HFF-Myc (cell line): ENCODE results near the gene ULK1.
A peak's percentile ranks its signal among the peaks of the same experiment; 100 is the strongest.

Source experiments
- DNase-seq: peaks from one replicate; pipeline ENCODE4 v3.0.0-alpha.2; 2011; ENCODE audit warnings: low read depth; ENCODE audit errors: extremely low read depth
- H3K4me3 ChIP-seq: replicated peaks from 2 replicates; pipeline ENCODE4 v1.5.1; 2011; ENCODE audit warnings: low read depth, mild to moderate bottlenecking, control low read depth, low read length
- TF ChIP-seq, protein P1 (sequence below): IDR thresholded peaks from 2 replicates; pipeline ENCODE4 v1.5.1; 2012; ENCODE audit warnings: mild to moderate bottlenecking, low read depth, low read length, control low read depth; ENCODE audit errors: missing control alignments

Gene ULK1

GRCh38 chr12:131894313-131894860 is at the start of gene ULK1:
Gene ULK1 (plus strand): TSS chr12:131894622. CDS start chr12:131895002, 380 bp downstream.
- peak; percentile 50 for DNase-seq
- H3K4me3 ChIP-seq = peak within 1 kb of the TSS; percentile 56
- TF ChIP-seq, protein P1, sequence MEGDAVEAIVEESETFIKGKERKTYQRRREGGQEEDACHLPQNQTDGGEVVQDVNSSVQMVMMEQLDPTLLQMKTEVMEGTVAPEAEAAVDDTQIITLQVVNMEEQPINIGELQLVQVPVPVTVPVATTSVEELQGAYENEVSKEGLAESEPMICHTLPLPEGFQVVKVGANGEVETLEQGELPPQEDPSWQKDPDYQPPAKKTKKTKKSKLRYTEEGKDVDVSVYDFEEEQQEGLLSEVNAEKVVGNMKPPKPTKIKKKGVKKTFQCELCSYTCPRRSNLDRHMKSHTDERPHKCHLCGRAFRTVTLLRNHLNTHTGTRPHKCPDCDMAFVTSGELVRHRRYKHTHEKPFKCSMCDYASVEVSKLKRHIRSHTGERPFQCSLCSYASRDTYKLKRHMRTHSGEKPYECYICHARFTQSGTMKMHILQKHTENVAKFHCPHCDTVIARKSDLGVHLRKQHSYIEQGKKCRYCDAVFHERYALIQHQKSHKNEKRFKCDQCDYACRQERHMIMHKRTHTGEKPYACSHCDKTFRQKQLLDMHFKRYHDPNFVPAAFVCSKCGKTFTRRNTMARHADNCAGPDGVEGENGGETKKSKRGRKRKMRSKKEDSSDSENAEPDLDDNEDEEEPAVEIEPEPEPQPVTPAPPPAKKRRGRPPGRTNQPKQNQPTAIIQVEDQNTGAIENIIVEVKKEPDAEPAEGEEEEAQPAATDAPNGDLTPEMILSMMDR = no peak

DNA sequence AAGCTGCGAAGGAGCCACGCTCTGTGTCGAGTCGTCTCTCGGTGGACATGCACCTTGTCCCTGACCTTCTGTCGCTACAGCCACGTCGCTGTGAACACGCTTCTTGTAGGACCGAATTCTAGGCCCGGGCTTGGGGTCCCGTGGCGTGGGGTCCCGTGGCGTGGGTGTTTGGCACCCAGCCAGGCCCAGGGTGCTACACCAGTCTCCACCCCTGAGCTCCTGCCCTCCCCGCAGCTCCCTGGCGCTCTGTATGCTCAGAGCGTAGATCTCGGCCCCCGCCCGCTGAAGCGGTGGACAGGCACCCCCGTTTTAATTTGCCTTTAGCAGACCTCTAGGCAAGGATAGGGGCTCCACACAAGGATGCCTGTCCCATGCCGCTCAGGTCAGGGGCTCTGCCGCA is 49.8 kb upstream of the ULK1 start:
- H3K4me3 ChIP-seq = no peak overlapping the region
- TF ChIP-seq, protein P1 = no peak
- DNase-seq = no peak

DNA sequence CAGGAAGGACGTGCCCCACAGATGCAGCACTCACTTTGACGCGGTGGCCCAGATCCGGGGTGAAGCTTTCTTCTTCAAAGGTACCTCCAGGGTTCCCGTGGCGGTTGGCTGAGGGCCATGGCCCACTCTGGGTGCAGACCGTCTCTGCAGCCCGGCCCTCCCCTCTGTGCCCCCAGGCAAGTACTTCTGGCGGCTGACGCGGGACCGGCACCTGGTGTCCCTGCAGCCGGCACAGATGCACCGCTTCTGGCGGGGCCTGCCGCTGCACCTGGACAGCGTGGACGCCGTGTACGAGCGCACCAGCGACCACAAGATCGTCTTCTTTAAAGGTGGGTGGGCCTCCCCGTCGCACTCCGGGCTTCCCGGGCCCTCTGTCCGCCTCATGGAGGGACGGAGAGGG is 49.3 kb upstream of the ULK1 start:
- H3K4me3 ChIP-seq = no peak overlapping the region
- DNase-seq = no peak
- TF ChIP-seq, protein P1 = no peak

GRCh38 chr12:131847456-131847855 is 47.0 kb upstream of the ULK1 start:
- no peak overlapping the region for H3K4me3 ChIP-seq
- TF ChIP-seq, protein P1 = no peak
- DNase-seq = no peak

- TF ChIP-seq, protein P1 = no peak
- no peak overlapping the region for H3K4me3 ChIP-seq
- DNase-seq = no peak
Observed at GRCh38 chr12:131848753-131849152, 45.7 kb upstream of the ULK1 start.

DNA sequence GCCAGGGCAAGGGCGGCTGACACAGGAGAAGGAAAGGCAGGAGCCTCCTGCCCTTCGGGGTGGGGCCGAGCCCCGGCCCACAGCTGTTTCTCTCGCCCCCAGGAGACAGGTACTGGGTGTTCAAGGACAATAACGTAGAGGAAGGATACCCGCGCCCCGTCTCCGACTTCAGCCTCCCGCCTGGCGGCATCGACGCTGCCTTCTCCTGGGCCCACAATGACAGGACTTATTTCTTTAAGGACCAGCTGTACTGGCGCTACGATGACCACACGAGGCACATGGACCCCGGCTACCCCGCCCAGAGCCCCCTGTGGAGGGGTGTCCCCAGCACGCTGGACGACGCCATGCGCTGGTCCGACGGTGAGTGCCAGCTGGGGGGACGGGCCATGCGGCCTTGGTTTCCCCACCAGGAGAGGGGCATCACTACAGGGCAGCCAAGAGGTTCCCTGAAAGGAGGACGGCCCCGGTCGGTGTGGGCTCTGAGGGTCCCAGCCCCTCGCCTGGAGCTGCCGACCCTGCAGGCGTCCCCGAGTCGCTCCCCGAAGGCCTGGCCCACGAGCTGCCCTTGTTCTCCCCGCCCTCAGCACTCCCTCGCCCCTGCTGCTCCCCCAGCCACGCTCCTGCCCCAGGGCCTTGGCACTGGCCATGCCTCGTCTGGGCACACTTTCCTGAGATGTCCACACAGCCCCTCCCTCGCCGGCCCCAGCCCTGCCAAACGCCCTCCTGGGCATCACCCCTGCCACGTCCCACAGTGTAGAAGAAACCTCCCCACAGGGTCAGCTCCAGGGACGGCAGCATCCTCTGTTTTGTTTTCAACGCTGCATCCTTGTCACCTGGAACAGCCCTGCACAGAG is 44.5 kb upstream of the ULK1 start:
- no peak overlapping the region for H3K4me3 ChIP-seq
- no peak for DNase-seq
- TF ChIP-seq, protein P1 = no peak
